Effector CD4-positive, alpha-beta T cell (primary cell): ENCODE measurements around the gene IGF2R.

Source experiments
- DNase-seq: peaks from one replicate; pipeline ENCODE4 v3.0.0-alpha.2; 2020

The IGF2R gene

GRCh38 chr6:160142115-160142715, 173.3 kb downstream of the IGF2R start:
- no peak for DNase-seq

DNA sequence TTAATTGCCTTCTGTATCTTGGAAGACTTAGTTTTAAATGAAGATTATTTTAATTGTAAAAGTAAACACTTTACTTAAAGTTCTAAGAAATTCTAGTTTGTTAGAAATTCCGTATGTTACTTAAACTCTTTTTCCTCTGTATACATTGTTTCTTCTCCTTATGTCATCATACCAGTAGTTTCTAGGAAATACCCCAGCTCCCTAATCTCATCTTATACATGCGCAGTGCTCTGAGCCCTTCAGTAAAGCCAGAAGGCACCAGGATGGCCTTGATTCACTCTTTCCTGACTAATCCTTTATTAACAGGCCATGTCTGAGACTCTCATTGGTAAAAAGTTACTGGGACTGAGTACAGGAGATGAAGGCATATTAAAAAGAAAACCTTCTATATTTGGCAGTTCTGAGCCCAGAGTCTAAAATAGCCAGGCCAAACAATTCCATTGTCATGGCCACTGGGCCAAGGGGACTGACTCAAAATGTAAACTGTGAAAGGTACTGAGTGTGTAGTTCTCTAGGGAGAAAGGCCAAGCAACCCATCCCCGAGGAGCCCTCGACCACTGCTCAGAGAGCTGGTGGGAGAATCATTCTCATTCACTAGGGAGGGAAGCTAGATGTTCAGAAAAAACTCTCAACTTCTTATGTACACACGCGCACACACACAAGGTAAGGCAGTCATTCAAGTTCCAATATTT, 177.7 kb downstream of the IGF2R start:
- DNase-seq: no peak

GRCh38 chr6:160147146-160147536, 178.3 kb downstream of the IGF2R start:
- DNase-seq: no peak

DNA sequence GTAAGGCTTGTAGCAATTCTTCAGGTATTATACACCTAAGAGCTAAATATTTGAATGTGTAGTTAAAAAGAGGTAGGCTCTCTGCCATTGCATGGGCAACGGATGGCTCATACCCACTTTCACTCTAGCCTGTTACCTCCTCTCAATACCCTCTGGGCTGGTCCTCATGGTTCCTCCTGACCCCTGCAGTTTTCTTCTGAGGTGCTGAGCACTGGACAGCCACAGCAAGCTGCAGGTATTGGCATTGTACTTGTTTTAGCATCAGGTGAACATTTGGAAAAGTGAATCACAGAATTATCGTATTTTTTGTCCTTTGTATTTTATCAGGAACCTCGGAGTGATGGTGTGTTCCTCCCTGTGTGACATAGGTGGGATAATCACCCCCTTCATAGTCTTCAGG, 185.6 kb downstream of the IGF2R start:
- DNase-seq: no peak

DNA sequence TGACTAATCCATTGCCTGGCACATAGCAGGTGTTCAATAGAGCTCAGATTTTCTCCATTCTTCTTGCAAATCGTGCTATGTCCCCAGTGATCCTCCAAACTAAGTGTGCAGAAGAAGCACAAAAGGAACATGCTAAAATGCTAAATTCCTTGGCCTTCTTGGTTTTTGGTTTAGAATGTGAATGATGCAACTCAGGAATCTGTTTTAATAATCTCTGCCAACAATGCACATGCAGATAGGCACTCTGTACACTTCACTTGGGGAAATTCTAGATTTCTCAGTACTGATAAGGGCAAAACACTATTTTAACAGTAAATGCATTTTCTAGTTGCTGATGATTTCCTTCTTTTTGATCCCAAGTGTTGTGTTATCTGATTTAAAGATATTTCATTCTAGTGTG, 188.0 kb downstream of the IGF2R start:
- no peak for DNase-seq

DNA sequence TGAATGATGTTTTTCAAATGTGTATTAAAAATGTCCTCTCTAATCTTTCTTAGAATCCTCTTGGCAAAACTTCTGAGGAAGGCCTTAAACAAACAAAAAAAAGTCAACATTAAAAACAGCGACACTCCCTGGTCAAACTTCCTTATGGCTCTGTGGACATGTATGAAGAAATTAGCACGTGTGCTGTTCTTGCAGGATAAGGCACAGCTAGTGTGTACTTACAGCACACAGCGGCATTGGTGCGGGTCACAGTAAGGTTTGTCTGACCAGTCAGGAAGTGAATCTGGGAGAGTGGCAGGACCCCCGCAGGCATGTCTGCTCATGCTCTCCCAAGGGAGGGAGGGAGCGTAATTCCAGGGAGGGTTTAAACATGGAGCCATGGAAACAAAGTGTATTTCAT, 191.6 kb downstream of the IGF2R start:
- no peak for DNase-seq
